Panc1 (cell line): Measurements from ENCODE around the gene HOXA11. TPM values are rescaled to one million over a fixed set of nuclear protein-coding genes. Genes with fewer than 3 reads are reported as not detected.

Experiments used
- ATAC-seq: fragments of 200-7000 bp; cut with Tn5 transposase; 2 replicates; pipeline ENCODE4 v1.9.1; 2020; ENCODE audit warnings: mild to moderate bottlenecking, moderate library complexity
- BruUV-seq: library from RNA; stranded (reverse); fragments of 400-500 nt; replicated peaks from 2 replicates; lab custom pipeline; 2021; lab: Mats Ljungman, UMichigan
- CTCF ChIA-PET: fragments of 300-600 bp; sonication (Branson Sonifier 250); formaldehyde crosslinking; loops from one replicate; lab custom pipeline; 2022; ENCODE audit warnings: antibody characterized with exemption; lab: Charles Lee
- POLR2A ChIA-PET: fragments of 300-600 bp; sonication (Branson Sonifier 250); formaldehyde crosslinking; loops from one replicate; lab custom pipeline; 2022; ENCODE audit warnings: antibody characterized with exemption; lab: Charles Lee
- DNase-seq: peaks from one replicate; pipeline ENCODE4 v3.0.0-alpha.2; 2010; ENCODE audit warnings: low read depth, low spot score
- H3K27ac ChIP-seq: 2 replicates; pipeline ENCODE4 v1.5.1; 2011; ENCODE audit warnings: mild to moderate bottlenecking, low read length, inconsistent platforms
- H3K27me3 ChIP-seq: fragments of 200-500 bp; sonication (Bioruptor generic); 2 replicates; pipeline ENCODE4 v1.6.0; 2014; ENCODE audit warnings: low read length, inconsistent platforms; ENCODE audit not compliant: control insufficient read depth, insufficient read depth
- H3K36me3 ChIP-seq: fragments of 200-500 bp; sonication (Bioruptor generic); 2 replicates; pipeline ENCODE4 v1.5.1; 2014; ENCODE audit warnings: inconsistent platforms, mild to moderate bottlenecking, low read length, moderate library complexity; ENCODE audit not compliant: control insufficient read depth, insufficient read depth
- H3K4me1 ChIP-seq: 2 replicates; pipeline ENCODE4 v1.5.1; 2011; ENCODE audit warnings: inconsistent platforms, mild to moderate bottlenecking, low read length, moderate library complexity; ENCODE audit not compliant: control insufficient read depth, insufficient read depth
- H3K4me3 ChIP-seq, 2 experiments: 2 replicates each; pipeline ENCODE4 v1.5.1; 2011 to 2012; ENCODE audit warnings: low read depth in 2 of 2, low read length in 2 of 2, mild to moderate bottlenecking in 2 of 2, inconsistent platforms in 1 of 2, moderate library complexity in 1 of 2
- H3K9me3 ChIP-seq: fragments of 200-500 bp; sonication (Bioruptor generic); 2 replicates; pipeline ENCODE4 v1.5.1; 2014; ENCODE audit warnings: low read depth, mild to moderate bottlenecking, inconsistent platforms, low read length, moderate library complexity; ENCODE audit not compliant: control insufficient read depth, insufficient read depth
- CTCF ChIP-seq: fragments of 450-650 bp; IDR thresholded peaks from 2 replicates; pipeline ENCODE4 v1.5.1; 2017; ENCODE audit warnings: mild to moderate bottlenecking
- POLR2AphosphoS5 ChIP-seq: IDR thresholded peaks from 2 replicates; pipeline ENCODE4 v1.6.1; 2012; ENCODE audit warnings: mild to moderate bottlenecking, low read depth, low read length, moderate library complexity
- REST ChIP-seq, 2 experiments: IDR thresholded peaks; 2 replicates each; pipeline ENCODE4 v1.6.1; 2011 to 2012; ENCODE audit warnings: low read depth in 2 of 2, control low read depth in 1 of 2, low read length in 1 of 2, mild to moderate bottlenecking in 1 of 2, moderate library complexity in 1 of 2; ENCODE audit not compliant: insufficient read depth in 1 of 2
- SIN3A ChIP-seq: IDR thresholded peaks from 2 replicates; pipeline ENCODE4 v1.6.1; 2012; ENCODE audit warnings: low read depth, mild to moderate bottlenecking, low read length, moderate library complexity, borderline replicate concordance; ENCODE audit not compliant: insufficient read depth
- TCF7L2 ChIP-seq: IDR thresholded peaks from 2 replicates; pipeline ENCODE4 v1.6.1; 2011; ENCODE audit warnings: mild to moderate bottlenecking, low read depth, low read length, inconsistent platforms
- in situ Hi-C: cut with HindIII; loops from 2 replicates; pipeline ENCODE4 v1.10.0; 2016; ENCODE audit warnings: low sequenced_read_pairs, low pct_unique_long_range_greater_than_20kb
- intact Hi-C: fragments of 100-400 bp; cut with micrococcal nuclease; formaldehyde crosslinking; loops from one replicate; pipeline ENCODE4 v1.10.0; 2022; ENCODE audit not compliant: unreplicated experiment
- total RNA-seq: library from RNA; stranded (reverse); gene quantifications from one replicate; pipeline ENCODE4 v1.2.1, GENCODE V29; 2021; ENCODE audit not compliant: unreplicated experiment

Gene HOXA11
- total RNA-seq, 1 experiment from 2014 or later: 0.57 TPM

- no peaks in the 10 kb centered on the region; the same call in 1 of the 2 replicates for H3K36me3 ChIP-seq
- no TSS peak for BruUV-seq
- no peak for DNase-seq
- no peak for TF ChIP-seq CTCF
- TF ChIP-seq REST (IDR thresholded peaks at IDR 0.05; ENCODE audit: insufficient read depth in 1 of 2, low read depth in 2 of 2, low read length in 1 of 2): no peak
- no peak for TF ChIP-seq POLR2AphosphoS5
- TF ChIP-seq TCF7L2: no peak
- TF ChIP-seq SIN3A: no peak
- H3K27me3 ChIP-seq: no peaks in the 10 kb centered on the region
- POLR2A ChIA-PET: no interaction called here
- H3K9me3 ChIP-seq: no peaks in the 10 kb centered on the region
- CTCF ChIA-PET: interaction anchor here (0.6 kb wide), 1 partner anchor 11 kb away, joined by 3 read pairs; the partner anchor contains the start of gene HOXA5
- no peak for ATAC-seq
- intact Hi-C loops (no loop called here), in situ Hi-C loops (no loop called here)
- no peak overlapping the region for H3K27ac ChIP-seq
- peaks cover 10% of the 10 kb centered on the region for H3K4me1 ChIP-seq
- no peak overlapping the region; a peak in 1 of 4 replicates for H3K4me3 ChIP-seq
Measured at GRCh38 chr7:27154369-27154768, 30.7 kb downstream of the HOXA11 start.

- DNase-seq (no peak), ATAC-seq (no peak)
- POLR2A ChIA-PET: no interaction called here
- no peak overlapping the region for H3K4me3 ChIP-seq
- no peak for TF ChIP-seq SIN3A
- no peak for TF ChIP-seq POLR2AphosphoS5
- TF ChIP-seq REST (IDR thresholded peaks at IDR 0.05; ENCODE audit: insufficient read depth in 1 of 2, low read depth in 2 of 2, low read length in 1 of 2): no peak
- TF ChIP-seq CTCF: no peak
- no peak for TF ChIP-seq TCF7L2
- no peak overlapping the region for H3K27ac ChIP-seq
- no peaks in the 10 kb centered on the region for H3K27me3 ChIP-seq
- H3K9me3 ChIP-seq: no peaks in the 10 kb centered on the region
- no peaks in the 10 kb centered on the region; the same call in 1 of the 2 replicates for H3K36me3 ChIP-seq
- CTCF ChIA-PET: interaction anchor here (0.6 kb wide), 1 partner anchor 33 kb away, joined by 3 read pairs; no protein-coding TSS in a partner anchor
- in situ Hi-C loops: no loop called here
- peaks cover 18% of the 10 kb centered on the region for H3K4me1 ChIP-seq
- BruUV-seq: no TSS peak
- intact Hi-C loops: no loop called here
Measured at GRCh38 chr7:27153526-27153925, 31.5 kb downstream of the HOXA11 start.
